K562 (cell line): ENCODE data around the gene FBXO10. TPM values are rescaled to one million over a fixed set of nuclear protein-coding genes. Genes with fewer than 3 reads are reported as not detected.

Source experiments
- ATAC-seq: fragments of 200-7000 bp; cut with Tn5 transposase; 3 replicates; pipeline ENCODE4 v1.9.1; 2020; ENCODE audit warnings: moderate library complexity
- BruUV-seq: library from RNA; stranded (reverse); fragments of 400-500 nt; replicated peaks from 2 replicates; lab custom pipeline; 2021; lab: Mats Ljungman, UMichigan
- CTCF ChIA-PET: fragments of 300-600 bp; formaldehyde crosslinking; extraction: SDS; loops from one replicate; lab custom pipeline; 2021; ENCODE audit warnings: low intra/inter-chr PET ratio; lab: Yijun Ruan, JAX
- POLR2A ChIA-PET: fragments of 300-600, 350-650 bp; sonication (Branson Sonifier 250); formaldehyde crosslinking; extraction: SDS; loops from one replicate; lab custom pipeline; 2021; ENCODE audit warnings: antibody characterized with exemption, inconsistent platforms; lab: Yijun Ruan, JAX
- DNase-seq, 4 experiments: peaks; one replicate each; pipeline versions ENCODE4 v3.0.0 to v3.0.0-alpha.2; 2011 to 2018; ENCODE audit warnings: low spot score in 3 of 4, mixed read lengths in 3 of 4; ENCODE audit errors: extremely low read depth in 1 of 4
- FAIRE-seq: peaks from 2 replicates; lab custom pipeline; 2011; peaks lifted over from hg19 to GRCh38; lab: Jason Lieb, UNC
- H2AFZ ChIP-seq: 2 replicates; pipeline ENCODE4 v1.6.0; 2011; ENCODE audit warnings: low read depth, low read length, control low read depth, inconsistent platforms
- H3K27ac ChIP-seq: fragments of 200-600 bp; 3 replicates; pipeline ENCODE4 v1.8.0; 2011; ENCODE audit warnings: low read depth, mild to moderate bottlenecking, control low read depth, inconsistent platforms, low read length, moderate library complexity, mixed read lengths; ENCODE audit errors: extremely low read depth
- H3K27me3 ChIP-seq, 2 experiments: fragments of 300-600 bp in 1 of 2; 2 replicates in 1 of 2; 3 replicates in 1 of 2; pipeline versions ENCODE4 v1.6.0 to v1.8.0; 2011; ENCODE audit warnings: inconsistent platforms in 2 of 2, low read length in 2 of 2, mild to moderate bottlenecking in 1 of 2, mixed read lengths in 1 of 2, moderate library complexity in 1 of 2; ENCODE audit not compliant: control insufficient read depth in 2 of 2, insufficient read depth in 2 of 2
- H3K36me3 ChIP-seq: fragments of 300-600 bp; 3 replicates; pipeline ENCODE4 v1.8.0; 2011; ENCODE audit warnings: mild to moderate bottlenecking, low read length, inconsistent platforms; ENCODE audit not compliant: control insufficient read depth, insufficient read depth
- H3K4me1 ChIP-seq, 2 experiments: fragments of 200-600 bp in 1 of 2; replicated peaks in 1 of 2; 2 replicates in 1 of 2; 3 replicates in 1 of 2; pipeline versions ENCODE4 v1.5.1 to v1.8.0; 2011; ENCODE audit warnings: inconsistent platforms in 2 of 2, low read length in 2 of 2, mild to moderate bottlenecking in 1 of 2, mixed read lengths in 1 of 2, moderate library complexity in 1 of 2; ENCODE audit not compliant: control insufficient read depth in 2 of 2, insufficient read depth in 2 of 2
- H3K4me2 ChIP-seq: 2 replicates; pipeline ENCODE4 v1.6.1; 2011; ENCODE audit warnings: low read length, control low read depth, inconsistent platforms, mixed read lengths; ENCODE audit not compliant: insufficient read depth
- H3K4me3 ChIP-seq: fragments of 200-600 bp; sonication (generic), shearing (Covaris generic); 2 replicates; pipeline ENCODE4 v1.5.1; 2016; ENCODE audit warnings: control low read depth, inconsistent platforms
- H3K79me2 ChIP-seq: fragments of 200-600 bp; 3 replicates; pipeline ENCODE4 v1.8.0; 2011; ENCODE audit warnings: low read length, inconsistent platforms; ENCODE audit not compliant: control insufficient read depth, insufficient read depth
- H3K9ac ChIP-seq, 2 experiments: 2 replicates each; pipeline versions ENCODE4 v1.6.0 to v1.6.1; 2011; ENCODE audit warnings: low read depth in 2 of 2, low read length in 2 of 2, control low read depth in 1 of 2, inconsistent platforms in 1 of 2, mild to moderate bottlenecking in 1 of 2, mixed read lengths in 1 of 2; ENCODE audit not compliant: insufficient read depth in 1 of 2
- H3K9me1 ChIP-seq: one replicate; pipeline ENCODE4 v1.6.0; 2011; ENCODE audit warnings: inconsistent platforms, mild to moderate bottlenecking, low read length, moderate library complexity; ENCODE audit not compliant: control insufficient read depth, insufficient read depth
- H3K9me3 ChIP-seq: replicated peaks from 2 replicates; pipeline ENCODE4 v1.5.1; 2011; ENCODE audit warnings: low read depth, low read length, inconsistent platforms; ENCODE audit not compliant: control insufficient read depth, insufficient read depth
- H4K20me1 ChIP-seq: replicated peaks from 2 replicates; pipeline ENCODE4 v1.6.1; 2011; ENCODE audit warnings: low read length, inconsistent platforms, mixed read lengths; ENCODE audit not compliant: control insufficient read depth, insufficient read depth
- CBX1 ChIP-seq: sonication (generic); IDR thresholded peaks from 2 replicates; pipeline ENCODE4 v1.6.1; 2016; ENCODE audit warnings: antibody characterized with exemption, low read depth, mild to moderate bottlenecking
- CSDE1 ChIP-seq, 2 experiments: fragments of 450-650 bp; IDR thresholded peaks; 2 replicates each; pipeline ENCODE4 v1.6.1; 2016; ENCODE audit warnings: mild to moderate bottlenecking in 1 of 2
- HDAC1 ChIP-seq, 2 experiments: fragments of 450-650 bp; IDR thresholded peaks; 2 replicates each; pipeline ENCODE4 v1.6.1; 2016 to 2017; ENCODE audit warnings: inconsistent platforms in 1 of 2, mild to moderate bottlenecking in 1 of 2, moderate library complexity in 1 of 2
- JUND ChIP-seq, 2 experiments: IDR thresholded peaks; 2 replicates in 1 of 2; 3 replicates in 1 of 2; pipeline ENCODE4 v1.6.1; 2011; ENCODE audit warnings: borderline replicate concordance in 2 of 2, low read depth in 2 of 2, low read length in 2 of 2, improper control_type of control experiment in 1 of 2, missing biosample characterization in 1 of 2, missing genetic modification characterization in 1 of 2, missing genetic modification reagents in 1 of 2
- LARP7 ChIP-seq: fragments of 450-650 bp; IDR thresholded peaks from 2 replicates; pipeline ENCODE4 v1.6.1; 2016
- NEUROD1 ChIP-seq: fragments of 150-350 bp; IDR thresholded peaks from 2 replicates; pipeline ENCODE4 v1.6.1; 2014; ENCODE audit warnings: borderline replicate concordance, low read length, low read depth; ENCODE audit not compliant: partially characterized antibody
- PML ChIP-seq: IDR thresholded peaks from 2 replicates; pipeline ENCODE4 v1.6.1; 2012; ENCODE audit warnings: low read length, inconsistent platforms
- ZBTB8A ChIP-seq: fragments of 450-650 bp; IDR thresholded peaks from 2 replicates; pipeline ENCODE4 v1.6.1; 2018; ENCODE audit warnings: mild to moderate bottlenecking, moderate library complexity; ENCODE audit not compliant: partially characterized antibody
- ZNF766 ChIP-seq: fragments of 200-800 bp; sonication (Bioruptor generic); conservative IDR thresholded peaks from 2 replicates; pipeline ENCODE4 v1.6.1; 2016; ENCODE audit warnings: missing genetic modification characterization, missing compliant biosample characterization
- WGBS: fragments of 100-300 bp; shearing (Covaris generic); methylation state at CpG from one replicate; pipeline ENCODE4 v1.1.6; 2016; ENCODE audit warnings: low coverage, mixed read lengths; ENCODE audit not compliant: insufficient coverage; ENCODE audit errors: missing lambda C conversion rate; 5-methylcytosine and 5-hydroxymethylcytosine counted together
- in situ Hi-C: fragments of 300-500 bp; cut with MboI; formaldehyde crosslinking; loops from 4 replicates; pipeline ENCODE4 v1.15.0; 2018; ENCODE audit warnings: inconsistent platforms, mixed read lengths
- intact Hi-C: fragments of 100-400 bp; cut with micrococcal nuclease; formaldehyde crosslinking; loops from 2 replicates; pipeline ENCODE4 v1.14.2; 2022
- polyA plus RNA-seq, 8 experiments: library from polyadenylated mRNA; depleted of rRNA in 4 of 8; stranded (reverse) in 5 of 8; unstranded in 3 of 8; fragments of >200 nt; fragmentation: Nextera tagmentation in 2 of 8; fragmentation: Illumina TruSeq in 1 of 8; extraction: Ambion mirVana in 2 of 8; extraction: Trizol in 1 of 8; gene quantifications; 2 replicates each; pipeline versions ENCODE4 v1.2.1 to v1.2.3, GENCODE V29; 2011 to 2014; ENCODE audit warnings: inconsistent platforms in 1 of 8, missing spikeins in 1 of 8
- total RNA-seq, 7 experiments: library from RNA; depleted of rRNA in 6 of 7; stranded (reverse); fragments of >200 nt in 6 of 7; fragmentation: Illumina TruSeq in 2 of 7; extraction: Trizol in 2 of 7; gene quantifications; 2 replicates each; pipeline versions ENCODE4 v1.2.1 to v1.2.3, GENCODE V29; 2011 to 2021; ENCODE audit warnings: low replicate concordance in 1 of 7
- TF ChIP-seq, protein P1 (sequence below): fragments of 250-450 bp; sonication (Bioruptor Pico); IDR thresholded peaks from 2 replicates; pipeline ENCODE4 v1.9.0; 2021; ENCODE audit warnings: mild to moderate bottlenecking
- TF ChIP-seq, protein P2 (sequence below): fragments of 450-650 bp; IDR thresholded peaks from 2 replicates; pipeline ENCODE4 v1.6.1; 2016; ENCODE audit warnings: low read depth
- TF ChIP-seq, protein P3 (sequence below): fragments of 250-450 bp; sonication (Bioruptor Pico); IDR thresholded peaks from 2 replicates; pipeline ENCODE4 v1.8.0; 2021; ENCODE audit warnings: moderate library complexity, mild to moderate bottlenecking, inconsistent platforms

The FBXO10 gene
- total and polyA plus RNA-seq, 9 of the 15 experiments (the other 6 are each of a cell fraction or from before 2014, with no cell fraction given): 0.84 to 9.9 (median 6.0) TPM

DNA sequence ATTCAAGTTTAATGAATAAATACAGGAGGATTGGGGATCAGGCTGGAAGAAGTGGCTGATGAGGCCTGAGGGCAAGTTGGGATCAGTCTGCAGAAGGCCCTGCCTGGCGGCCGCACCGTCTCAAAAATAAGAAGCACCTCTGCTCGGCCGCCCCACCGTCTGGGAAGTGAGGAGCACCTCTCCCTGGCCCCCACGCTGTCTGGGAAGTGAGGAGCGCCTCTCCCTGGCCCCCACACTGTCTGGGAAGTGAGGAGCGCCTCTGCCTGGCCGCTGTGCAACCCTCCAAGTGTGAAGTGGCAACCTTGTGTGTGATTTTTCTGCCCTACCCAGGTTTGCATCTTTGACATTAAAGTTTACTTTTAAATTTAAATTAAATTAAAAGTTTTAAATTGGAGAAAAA, 55.1 kb downstream of the FBXO10 start (continued):
- TF ChIP-seq CBX1 (no peak), NEUROD1 (no peak)

DNA sequence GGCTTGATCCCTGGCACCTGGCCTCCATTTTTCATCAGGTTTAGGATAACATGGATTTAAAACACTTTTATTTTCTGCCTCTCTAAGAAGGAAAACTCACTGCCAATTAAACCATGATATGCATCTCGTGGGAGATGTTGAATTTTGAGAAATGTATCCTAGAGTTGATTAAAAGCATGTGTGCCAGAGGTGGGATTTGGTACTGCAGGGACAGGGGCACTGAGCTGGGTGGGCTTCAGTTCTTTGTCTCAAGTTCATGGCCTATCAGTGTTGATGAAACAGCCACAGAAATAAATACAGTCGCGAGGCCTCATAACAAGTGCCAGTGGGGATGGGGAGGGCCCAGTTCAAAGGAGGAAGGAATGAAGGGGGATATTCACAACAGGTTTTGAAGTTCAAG, 55.5 kb downstream of the FBXO10 start:
- no TSS peak for BruUV-seq
- DNase-seq: no peak
- peak; percentile 19 for FAIRE-seq
- Histone ChIP-seq H4K20me1 (0 out of 2 replicates have a peak, but pooled peaks cover 6% of the 10 kb centered on the region), H3K36me3 (peaks cover 36% of the 10 kb centered on the region; the same call in 2 of the 3 replicates), H3K4me3 (no peak overlapping the region), H3K9me3 (no peaks in the 10 kb centered on the region), H3K9ac (no peak overlapping the region), H3K27me3 (no peaks in the 10 kb centered on the region), H3K27ac (no peak overlapping the region), H3K9me1 (no peaks in the 10 kb centered on the region), H3K4me1 (no peaks in the 10 kb centered on the region), H3K79me2 (no peaks in the 10 kb centered on the region), H2AFZ (no peak overlapping the region), H3K4me2 (no peak overlapping the region)
- 65% methylated on average over 3 of the region's 3 CpGs for WGBS
- ChIA-PET POLR2A (interaction anchor here (1.3 kb wide), 1 partner anchor 35 kb away, joined by 4 read pairs; the partner anchor contains the start of gene POLR1E), CTCF (no interaction called here)
- in situ Hi-C loops (no loop called here), intact Hi-C loops (no loop called here)
- ATAC-seq: no peak
- TF ChIP-seq PML (no peak), ZNF766 (CRISPR knock-in tag) (no peak), LARP7 (no peak), HDAC1 (IDR thresholded peaks at IDR 0.05) (no peak), CSDE1 (IDR thresholded peaks at IDR 0.05) (no peak), JUND (IDR thresholded peaks at IDR 0.05; ENCODE audit: borderline replicate concordance, low read depth, low read length) (no peak), JUND (tag; IDR thresholded peaks at IDR 0.05; ENCODE audit: borderline replicate concordance, low read depth, low read length) (no peak), ZBTB8A (no peak)
- TF ChIP-seq, protein P1, sequence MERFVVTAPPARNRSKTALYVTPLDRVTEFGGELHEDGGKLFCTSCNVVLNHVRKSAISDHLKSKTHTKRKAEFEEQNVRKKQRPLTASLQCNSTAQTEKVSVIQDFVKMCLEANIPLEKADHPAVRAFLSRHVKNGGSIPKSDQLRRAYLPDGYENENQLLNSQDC (CRISPR knock-in tag): no peak
- TF ChIP-seq, protein P2, sequence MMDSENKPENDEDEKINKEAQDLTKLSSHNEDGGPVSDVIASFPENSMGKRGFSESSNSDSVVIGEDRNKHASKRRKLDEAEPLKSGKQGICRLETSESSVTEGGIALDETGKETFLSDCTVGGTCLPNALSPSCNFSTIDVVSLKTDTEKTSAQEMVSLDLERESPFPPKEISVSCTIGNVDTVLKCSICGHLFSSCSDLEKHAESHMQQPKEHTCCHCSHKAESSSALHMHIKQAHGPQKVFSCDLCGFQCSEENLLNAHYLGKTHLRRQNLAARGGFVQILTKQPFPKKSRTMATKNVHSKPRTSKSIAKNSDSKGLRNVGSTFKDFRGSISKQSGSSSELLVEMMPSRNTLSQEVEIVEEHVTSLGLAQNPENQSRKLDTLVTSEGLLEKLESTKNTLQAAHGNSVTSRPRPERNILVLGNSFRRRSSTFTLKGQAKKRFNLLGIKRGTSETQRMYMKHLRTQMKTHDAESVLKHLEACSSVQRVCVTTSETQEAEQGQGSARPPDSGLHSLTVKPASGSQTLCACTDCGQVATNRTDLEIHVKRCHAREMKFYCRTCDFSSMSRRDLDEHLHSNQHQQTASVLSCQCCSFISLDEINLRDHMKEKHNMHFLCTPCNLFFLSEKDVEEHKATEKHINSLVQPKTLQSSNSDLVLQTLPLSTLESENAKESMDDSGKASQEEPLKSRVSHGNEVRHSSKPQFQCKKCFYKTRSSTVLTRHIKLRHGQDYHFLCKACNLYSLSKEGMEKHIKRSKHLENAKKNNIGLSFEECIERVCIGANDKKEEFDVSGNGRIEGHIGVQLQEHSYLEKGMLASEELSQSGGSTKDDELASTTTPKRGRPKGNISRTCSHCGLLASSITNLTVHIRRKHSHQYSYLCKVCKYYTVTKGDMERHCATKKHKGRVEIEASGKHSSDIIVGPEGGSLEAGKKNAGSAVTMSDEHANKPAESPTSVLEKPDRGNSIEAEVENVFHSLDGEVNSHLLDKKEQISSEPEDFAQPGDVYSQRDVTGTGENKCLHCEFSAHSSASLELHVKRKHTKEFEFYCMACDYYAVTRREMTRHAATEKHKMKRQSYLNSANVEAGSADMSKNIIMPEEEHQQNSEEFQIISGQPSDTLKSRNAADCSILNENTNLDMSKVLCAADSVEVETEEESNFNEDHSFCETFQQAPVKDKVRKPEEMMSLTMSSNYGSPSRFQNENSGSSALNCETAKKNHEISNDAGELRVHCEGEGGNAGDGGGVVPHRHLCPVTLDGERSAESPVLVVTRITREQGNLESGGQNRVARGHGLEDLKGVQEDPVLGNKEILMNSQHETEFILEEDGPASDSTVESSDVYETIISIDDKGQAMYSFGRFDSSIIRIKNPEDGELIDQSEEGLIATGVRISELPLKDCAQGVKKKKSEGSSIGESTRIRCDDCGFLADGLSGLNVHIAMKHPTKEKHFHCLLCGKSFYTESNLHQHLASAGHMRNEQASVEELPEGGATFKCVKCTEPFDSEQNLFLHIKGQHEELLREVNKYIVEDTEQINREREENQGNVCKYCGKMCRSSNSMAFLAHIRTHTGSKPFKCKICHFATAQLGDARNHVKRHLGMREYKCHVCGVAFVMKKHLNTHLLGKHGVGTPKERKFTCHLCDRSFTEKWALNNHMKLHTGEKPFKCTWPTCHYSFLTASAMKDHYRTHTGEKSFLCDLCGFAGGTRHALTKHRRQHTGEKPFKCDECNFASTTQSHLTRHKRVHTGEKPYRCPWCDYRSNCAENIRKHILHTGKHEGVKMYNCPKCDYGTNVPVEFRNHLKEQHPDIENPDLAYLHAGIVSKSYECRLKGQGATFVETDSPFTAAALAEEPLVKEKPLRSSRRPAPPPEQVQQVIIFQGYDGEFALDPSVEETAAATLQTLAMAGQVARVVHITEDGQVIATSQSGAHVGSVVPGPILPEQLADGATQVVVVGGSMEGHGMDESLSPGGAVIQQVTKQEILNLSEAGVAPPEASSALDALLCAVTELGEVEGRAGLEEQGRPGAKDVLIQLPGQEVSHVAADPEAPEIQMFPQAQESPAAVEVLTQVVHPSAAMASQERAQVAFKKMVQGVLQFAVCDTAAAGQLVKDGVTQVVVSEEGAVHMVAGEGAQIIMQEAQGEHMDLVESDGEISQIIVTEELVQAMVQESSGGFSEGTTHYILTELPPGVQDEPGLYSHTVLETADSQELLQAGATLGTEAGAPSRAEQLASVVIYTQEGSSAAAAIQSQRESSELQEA: no peak
- TF ChIP-seq, protein P3, sequence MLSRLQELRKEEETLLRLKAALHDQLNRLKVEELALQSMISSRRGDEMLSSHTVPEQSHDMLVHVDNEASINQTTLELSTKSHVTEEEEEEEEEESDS (CRISPR knock-in tag): no peak
